Measurements from ENCODE around the gene TTC24.
"Not testable (repeated sequence)": the region's sequence is repeated elsewhere in the genome, so short reads cannot be mapped to it uniquely, and the experiment has no call there.

Gene TTC24

GRCh38 chr1:156590326-156591180 lies 11.0 kb downstream of the TTC24 start:
- no peak for DNase-seq

GRCh38 chr1:156591181-156591431 lies 11.6 kb downstream of the TTC24 start:
- DNase-seq, result no peak

- DNase-seq, result peak; percentile 44
Observed at GRCh38 chr1:156591432-156592157, 12.1 kb downstream of the TTC24 start, which contains the start of gene NAXE. NAXE (plus strand) TSS chr1:156591776; CDS start chr1:156591805, 29 bp downstream.

- DNase-seq, result no peak
Observed at GRCh38 chr1:156592158-156592909, 12.8 kb downstream of the TTC24 start.

- DNase-seq, result no peak
Observed at GRCh38 chr1:156592910-156593660, 13.6 kb downstream of the TTC24 start.

- DNase-seq, result no peak
Observed at GRCh38 chr1:156593661-156593989, 14.1 kb downstream of the TTC24 start.

GRCh38 chr1:156594190-156594589 lies 14.7 kb downstream of the TTC24 start:
- no peak for DNase-seq

- no peak for DNase-seq
Observed at GRCh38 chr1:156595016-156595415, 15.5 kb downstream of the TTC24 start.

GRCh38 chr1:156596426-156596825 lies 16.9 kb downstream of the TTC24 start:
- no peak for DNase-seq

- DNase-seq, result no peak
Observed at GRCh38 chr1:156598125-156598524, 18.6 kb downstream of the TTC24 start.

- no peak for DNase-seq
Observed at GRCh38 chr1:156598731-156599432, 19.4 kb downstream of the TTC24 start.

GRCh38 chr1:156599811-156600210 lies 20.3 kb downstream of the TTC24 start:
- no peak for DNase-seq

GRCh38 chr1:156600733-156601121 lies 21.2 kb downstream of the TTC24 start:
- DNase-seq, result no peak

GRCh38 chr1:156601122-156601830 lies 21.8 kb downstream of the TTC24 start, which contains the start of gene GPATCH4:
GPATCH4 (minus strand) TSS chr1:156601479.
- DNase-seq, result peak; percentile 90

GRCh38 chr1:156601892-156602291 lies 22.4 kb downstream of the TTC24 start:
- DNase-seq, result no peak

- no peak for DNase-seq
Observed at GRCh38 chr1:156602557-156602993, 23.1 kb downstream of the TTC24 start.

- DNase-seq, result not testable (repeated sequence)
Observed at GRCh38 chr1:156607344-156607743, 27.8 kb downstream of the TTC24 start.

- no peak for DNase-seq
Observed at GRCh38 chr1:156608036-156608674, 28.6 kb downstream of the TTC24 start.

GRCh38 chr1:156608981-156609380 lies 29.5 kb downstream of the TTC24 start:
- no peak for DNase-seq

- DNase-seq, result not testable (repeated sequence)
Observed at GRCh38 chr1:156610072-156610471, 30.5 kb downstream of the TTC24 start.

- DNase-seq, result no peak
Observed at GRCh38 chr1:156612666-156613065, 33.1 kb downstream of the TTC24 start.

Data from NCI-H1048 (cell line).